SJSA1 (cell line): ENCODE results near the gene WEE1. TPM values are rescaled to one million over a fixed set of nuclear protein-coding genes. Genes with fewer than 3 reads are reported as not detected.

Experiments
- DNase-seq, 2 experiments: peaks; one replicate each; pipeline ENCODE4 v3.0.0-alpha.2; 2015 to 2020; ENCODE audit warnings: low spot score in 2 of 2, low read depth in 1 of 2
- H3K27ac ChIP-seq: fragments of 250-450 bp; sonication (Bioruptor Pico); 2 replicates; pipeline ENCODE4 v1.5.1; 2020; ENCODE audit warnings: mild to moderate bottlenecking, moderate library complexity
- H3K27me3 ChIP-seq: fragments of 250-450 bp; sonication (Bioruptor Pico); replicated peaks from 2 replicates; pipeline ENCODE4 v1.5.1; 2020; ENCODE audit warnings: mild to moderate bottlenecking, moderate library complexity
- H3K36me3 ChIP-seq: fragments of 250-450 bp; sonication (Bioruptor Pico); 2 replicates; pipeline ENCODE4 v1.5.1; 2020; ENCODE audit warnings: mild to moderate bottlenecking
- H3K4me1 ChIP-seq: fragments of 250-450 bp; sonication (Bioruptor Pico); replicated peaks from 2 replicates; pipeline ENCODE4 v1.6.1; 2021; ENCODE audit warnings: mild to moderate bottlenecking
- H3K4me3 ChIP-seq: fragments of 250-450 bp; sonication (Bioruptor Pico); 2 replicates; pipeline ENCODE4 v1.5.1; 2020; ENCODE audit warnings: mild to moderate bottlenecking
- H3K9me3 ChIP-seq: fragments of 250-450 bp; sonication (Bioruptor Pico); replicated peaks from 2 replicates; pipeline ENCODE4 v1.5.1; 2020; ENCODE audit warnings: mild to moderate bottlenecking
- total RNA-seq: library from RNA; depleted of rRNA; stranded (reverse); fragments of >200 nt; shearing (Covaris generic); gene quantifications from 2 replicates; pipeline ENCODE4 v1.2.3, GENCODE V29; 2014; rRNA removed

WEE1 gene
- total RNA-seq, 1 experiment from 2014 or later: 44.3 TPM

GRCh38 chr11:9626496-9627394 lies 53.3 kb downstream of the WEE1 start:
- no peak for DNase-seq
- Histone ChIP-seq H3K9me3 (no peaks in the 10 kb centered on the region), H3K27me3 (no peaks in the 10 kb centered on the region), H3K36me3 (no peaks in the 10 kb centered on the region), H3K4me3 (no peak overlapping the region), H3K27ac (no peak overlapping the region), H3K4me1 (no peaks in the 10 kb centered on the region; the same call in 1 of the 2 replicates)

DNA sequence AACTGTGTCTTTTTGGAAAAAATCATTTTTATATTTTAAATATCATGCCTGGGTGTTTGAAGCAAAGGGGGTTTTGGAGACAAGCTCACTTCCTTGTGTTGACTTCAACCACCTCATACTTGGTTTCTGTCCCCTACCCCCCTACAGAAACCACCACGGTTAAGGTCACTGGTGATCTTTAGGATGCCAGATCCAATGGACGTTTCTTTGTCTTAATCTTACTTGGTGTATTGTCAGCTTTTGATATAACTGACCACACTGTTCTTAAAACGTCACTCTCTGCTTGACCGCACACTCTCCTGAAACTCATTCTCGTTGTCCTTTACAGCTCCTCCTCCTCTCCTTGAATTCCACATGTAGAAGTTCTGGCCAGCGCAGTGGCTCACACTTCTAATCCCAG lies 55.6 kb downstream of the WEE1 start:
- no peaks in the 10 kb centered on the region; the same call in 1 of the 2 replicates for H3K4me1 ChIP-seq
- H3K27me3 ChIP-seq: no peaks in the 10 kb centered on the region
- no peak overlapping the region for H3K27ac ChIP-seq
- no peaks in the 10 kb centered on the region for H3K36me3 ChIP-seq
- H3K4me3 ChIP-seq: no peak overlapping the region
- DNase-seq: no peak
- H3K9me3 ChIP-seq: no peaks in the 10 kb centered on the region

- DNase-seq: no peak
- Histone ChIP-seq H3K36me3 (no peaks in the 10 kb centered on the region), H3K27me3 (no peaks in the 10 kb centered on the region), H3K4me3 (no peak overlapping the region), H3K9me3 (no peaks in the 10 kb centered on the region), H3K4me1 (no peaks in the 10 kb centered on the region), H3K27ac (no peak overlapping the region)
Observed at GRCh38 chr11:9633679-9634078, 60.2 kb downstream of the WEE1 start.

DNA sequence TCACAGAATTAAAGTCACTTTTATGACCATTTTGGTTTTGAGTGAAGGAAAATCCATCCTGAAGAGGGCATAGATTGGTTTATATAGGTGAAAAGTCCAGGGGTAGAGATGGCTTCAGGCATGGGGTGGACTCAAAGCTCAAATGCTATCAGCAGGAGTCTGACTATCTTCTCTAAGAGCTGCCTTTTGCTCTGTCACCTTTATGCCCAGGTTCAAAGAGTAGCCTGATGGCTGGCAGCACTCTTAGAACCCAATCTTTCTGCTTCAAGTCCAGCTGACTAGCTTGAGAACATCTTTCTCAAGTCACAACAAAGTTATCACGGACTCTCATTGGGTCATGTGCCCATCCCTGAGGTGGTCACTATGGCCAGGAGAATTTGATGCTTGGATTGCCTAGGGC lies 63.2 kb downstream of the WEE1 start:
- Histone ChIP-seq H3K36me3 (no peaks in the 10 kb centered on the region), H3K4me1 (no peaks in the 10 kb centered on the region), H3K27ac (no peak overlapping the region), H3K4me3 (no peak overlapping the region), H3K9me3 (no peaks in the 10 kb centered on the region), H3K27me3 (no peaks in the 10 kb centered on the region)
- no peak for DNase-seq

GRCh38 chr11:9639099-9639498 lies 65.6 kb downstream of the WEE1 start:
- DNase-seq: no peak

More at GRCh38 chr11:9639099-9639498, 65.6 kb downstream of the WEE1 start:
- no peaks in the 10 kb centered on the region for H3K36me3 ChIP-seq
- no peaks in the 10 kb centered on the region for H3K9me3 ChIP-seq
- no peak overlapping the region for H3K27ac ChIP-seq
- no peaks in the 10 kb centered on the region for H3K27me3 ChIP-seq
- no peak overlapping the region for H3K4me3 ChIP-seq
- H3K4me1 ChIP-seq: no peaks in the 10 kb centered on the region

Other genes starting within 250 kb of the WEE1 start
- gene IPO7, start 189.0 kb upstream of the WEE1 start, total RNA-seq: 31.0 and 49.2 TPM in 2 replicates
- 16.9 and 24.0 TPM in 2 replicates for gene ZNF143, start 112.7 kb upstream of the WEE1 start, total RNA-seq
- 15.6 and 27.7 TPM in 2 replicates for gene SWAP70, start 90.4 kb downstream of the WEE1 start, total RNA-seq